GM12873 (cell line): Measurements from ENCODE around the gene ZNF282.

Experiments
- TF ChIP-seq, protein P1 (sequence below): IDR thresholded peaks from 2 replicates; pipeline ENCODE4 v1.5.1; 2012; ENCODE audit warnings: low read depth, mild to moderate bottlenecking, moderate library complexity, low read length, control low read depth; ENCODE audit not compliant: insufficient read depth; ENCODE audit errors: missing control alignments

Gene ZNF282

DNA sequence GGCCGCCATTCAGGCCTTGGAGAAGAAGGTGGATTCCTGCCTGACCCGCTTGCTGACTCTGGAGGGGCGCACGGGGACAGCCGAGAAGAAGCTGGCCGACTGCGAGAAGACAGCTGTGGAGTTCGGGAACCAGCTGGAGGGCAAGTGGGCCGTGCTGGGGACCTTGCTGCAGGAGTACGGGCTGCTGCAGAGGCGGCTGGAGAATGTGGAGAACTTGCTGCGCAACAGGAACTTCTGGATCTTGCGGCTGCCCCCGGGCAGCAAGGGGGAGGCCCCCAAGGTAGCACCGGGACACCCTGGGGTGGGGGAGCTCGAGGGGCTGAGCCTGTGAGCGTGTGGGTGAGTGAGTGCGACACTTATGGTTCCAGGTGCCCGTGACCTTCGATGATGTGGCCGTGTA lies 71.1 kb downstream of the ZNF282 start:
- TF ChIP-seq, protein P1, sequence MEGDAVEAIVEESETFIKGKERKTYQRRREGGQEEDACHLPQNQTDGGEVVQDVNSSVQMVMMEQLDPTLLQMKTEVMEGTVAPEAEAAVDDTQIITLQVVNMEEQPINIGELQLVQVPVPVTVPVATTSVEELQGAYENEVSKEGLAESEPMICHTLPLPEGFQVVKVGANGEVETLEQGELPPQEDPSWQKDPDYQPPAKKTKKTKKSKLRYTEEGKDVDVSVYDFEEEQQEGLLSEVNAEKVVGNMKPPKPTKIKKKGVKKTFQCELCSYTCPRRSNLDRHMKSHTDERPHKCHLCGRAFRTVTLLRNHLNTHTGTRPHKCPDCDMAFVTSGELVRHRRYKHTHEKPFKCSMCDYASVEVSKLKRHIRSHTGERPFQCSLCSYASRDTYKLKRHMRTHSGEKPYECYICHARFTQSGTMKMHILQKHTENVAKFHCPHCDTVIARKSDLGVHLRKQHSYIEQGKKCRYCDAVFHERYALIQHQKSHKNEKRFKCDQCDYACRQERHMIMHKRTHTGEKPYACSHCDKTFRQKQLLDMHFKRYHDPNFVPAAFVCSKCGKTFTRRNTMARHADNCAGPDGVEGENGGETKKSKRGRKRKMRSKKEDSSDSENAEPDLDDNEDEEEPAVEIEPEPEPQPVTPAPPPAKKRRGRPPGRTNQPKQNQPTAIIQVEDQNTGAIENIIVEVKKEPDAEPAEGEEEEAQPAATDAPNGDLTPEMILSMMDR: no peak

DNA sequence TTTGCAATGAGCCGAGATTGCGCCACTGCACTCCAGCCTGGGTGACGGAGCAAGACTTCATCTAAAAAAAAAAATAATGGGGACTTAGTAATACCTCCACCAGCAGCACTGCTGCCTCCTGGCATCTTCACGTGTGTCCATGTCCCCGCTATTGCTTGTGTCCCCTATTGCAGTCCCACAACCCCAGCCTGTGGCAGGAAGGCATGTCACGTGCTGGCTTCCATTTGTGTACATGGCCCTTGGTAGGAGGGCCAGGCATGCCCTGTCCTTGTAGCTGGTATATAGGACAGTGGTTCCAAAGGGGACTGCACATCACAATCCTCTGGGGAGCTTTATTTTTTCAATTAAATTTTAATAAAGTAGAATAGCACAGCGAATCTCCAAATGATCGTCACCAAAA lies 72.4 kb downstream of the ZNF282 start:
- TF ChIP-seq, protein P1: no peak
